IPS-20b (cell line): ENCODE measurements around the gene MBD3L3.
"Not testable (repeated sequence)": the region's sequence is repeated elsewhere in the genome, so short reads cannot be mapped to it uniquely, and the experiment has no call there.

Experiments
- H3K27ac ChIP-seq: one replicate; pipeline ENCODE4 v1.5.1; 2013; ENCODE audit warnings: low read length
- H3K27me3 ChIP-seq: 2 replicates; pipeline ENCODE4 v1.6.1; 2013; ENCODE audit warnings: mild to moderate bottlenecking, low read length, inconsistent platforms; ENCODE audit not compliant: insufficient read depth
- H3K36me3 ChIP-seq: 2 replicates; pipeline ENCODE4 v1.6.1; 2013; ENCODE audit warnings: low read depth, mild to moderate bottlenecking, inconsistent platforms, low read length, moderate library complexity; ENCODE audit not compliant: insufficient read depth
- H3K4me1 ChIP-seq: 2 replicates; pipeline ENCODE4 v1.6.1; 2013; ENCODE audit warnings: mild to moderate bottlenecking, control low read depth, inconsistent platforms, low read length, moderate library complexity; ENCODE audit not compliant: insufficient read depth
- H3K4me3 ChIP-seq: 2 replicates; pipeline ENCODE4 v1.5.1; 2013; ENCODE audit warnings: mild to moderate bottlenecking, low read length, inconsistent platforms
- H3K9ac ChIP-seq: 2 replicates; pipeline ENCODE4 v1.6.1; 2013; ENCODE audit warnings: low read depth, mild to moderate bottlenecking, inconsistent platforms, low read length, moderate library complexity
- H3K9me3 ChIP-seq: 2 replicates; pipeline ENCODE4 v1.6.1; 2013; ENCODE audit warnings: mild to moderate bottlenecking, low read depth, low read length, inconsistent platforms; ENCODE audit not compliant: insufficient read depth

Gene MBD3L3

DNA sequence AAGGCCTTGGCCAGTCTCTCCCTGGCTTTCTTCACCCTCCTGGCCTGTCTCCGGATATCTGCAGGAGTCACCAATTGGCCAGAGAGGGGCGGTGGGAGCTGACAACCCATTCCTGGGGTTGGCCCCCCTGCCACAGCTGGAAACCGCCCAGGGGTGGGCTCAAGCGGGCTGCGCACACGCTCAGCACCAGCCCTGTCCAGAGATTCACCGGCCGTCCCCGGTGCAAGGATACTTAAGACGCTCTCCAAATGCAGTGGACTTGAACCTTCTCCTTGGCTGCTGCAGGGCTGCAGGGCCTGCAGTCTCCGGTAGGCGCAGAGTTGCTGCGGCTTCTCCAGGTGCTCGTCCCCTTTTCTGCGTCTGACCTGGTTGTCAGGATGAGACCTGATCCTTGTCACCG, 2.1 kb downstream of the MBD3L3 start:
- not testable (repeated sequence) for H3K27me3 ChIP-seq, H3K4me1 ChIP-seq, H3K4me3 ChIP-seq

DNA sequence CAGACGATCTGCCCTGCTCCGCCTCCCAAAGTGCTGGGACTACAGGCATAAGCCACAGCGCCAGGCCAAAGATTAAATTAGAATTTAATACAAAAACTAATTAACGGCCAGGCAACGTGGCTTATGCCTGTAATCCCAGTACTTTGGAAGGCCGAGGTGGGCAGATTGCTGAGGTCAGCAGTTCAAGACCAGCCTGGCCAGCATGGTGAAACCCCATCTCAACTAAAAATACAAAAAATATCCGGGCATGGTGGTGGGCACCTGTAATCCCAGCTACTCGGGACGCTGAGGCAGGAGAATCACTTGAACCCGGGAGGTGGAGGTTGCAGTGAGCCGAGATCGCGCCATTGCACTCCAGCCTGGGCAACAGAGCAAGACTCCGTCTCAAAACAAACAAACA, 2.8 kb downstream of the MBD3L3 start:
- H3K9ac ChIP-seq, H3K9me3 ChIP-seq, H3K27ac ChIP-seq: not testable (repeated sequence)

More for the DNA sequence above, 2.1 kb downstream of the MBD3L3 start:
- not testable (repeated sequence) for H3K36me3 ChIP-seq, H3K27ac ChIP-seq, H3K9me3 ChIP-seq, H3K9ac ChIP-seq

DNA sequence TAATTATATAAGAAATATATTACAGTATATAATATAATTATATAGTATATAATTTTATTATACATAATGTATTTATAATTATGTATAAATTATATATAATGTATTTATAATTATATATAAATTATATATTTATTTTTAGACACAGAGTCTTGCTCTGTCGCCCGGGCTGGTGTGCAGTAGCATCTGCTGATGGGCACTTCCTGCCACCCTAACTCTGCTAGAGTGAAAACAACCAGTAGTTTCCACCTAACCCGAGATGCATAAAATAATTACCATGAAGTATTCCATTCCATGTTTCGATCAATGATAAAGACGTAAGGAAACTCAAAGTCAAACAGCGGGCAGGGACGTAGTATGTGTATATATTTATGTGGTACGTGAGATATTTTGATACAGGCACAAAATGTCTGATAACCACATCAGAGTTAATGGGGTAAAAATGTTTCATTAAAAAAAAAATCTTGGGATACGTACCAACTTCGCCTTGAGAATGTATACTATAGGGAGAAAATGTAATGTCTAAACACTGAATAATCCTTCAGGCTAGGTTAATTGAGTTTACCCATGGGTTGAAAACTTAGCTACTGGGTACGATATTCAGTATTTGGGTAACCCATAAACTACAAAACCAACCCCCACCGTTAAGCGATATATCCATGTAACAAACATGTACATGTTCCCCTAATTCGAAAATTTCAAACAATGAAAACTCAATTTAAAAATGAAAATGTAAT, 3.7 kb downstream of the MBD3L3 start:
- H3K4me3 ChIP-seq, H3K9ac ChIP-seq, H3K9me3 ChIP-seq, H3K36me3 ChIP-seq, H3K27me3 ChIP-seq, H3K4me1 ChIP-seq, H3K27ac ChIP-seq: not testable (repeated sequence)

More for the DNA sequence above, 2.8 kb downstream of the MBD3L3 start:
- not testable (repeated sequence) for H3K36me3 ChIP-seq, H3K4me1 ChIP-seq, H3K4me3 ChIP-seq, H3K27me3 ChIP-seq

DNA sequence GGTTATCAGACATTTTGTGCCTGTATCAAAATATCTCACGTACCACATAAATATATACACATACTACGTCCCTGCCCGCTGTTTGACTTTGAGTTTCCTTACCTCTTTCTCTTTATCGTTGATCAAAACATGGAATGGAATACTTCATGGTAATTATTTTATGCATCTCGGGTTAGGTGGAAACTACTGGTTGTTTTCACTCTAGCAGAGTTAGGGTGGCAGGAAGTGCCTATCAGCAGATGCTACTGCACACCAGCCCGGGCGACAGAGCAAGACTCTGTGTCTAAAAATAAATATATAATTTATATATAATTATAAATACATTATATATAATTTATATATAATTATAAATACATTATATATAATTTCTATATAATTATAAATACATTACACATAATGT, 5.6 kb downstream of the MBD3L3 start:
- not testable (repeated sequence) for H3K27ac ChIP-seq

DNA sequence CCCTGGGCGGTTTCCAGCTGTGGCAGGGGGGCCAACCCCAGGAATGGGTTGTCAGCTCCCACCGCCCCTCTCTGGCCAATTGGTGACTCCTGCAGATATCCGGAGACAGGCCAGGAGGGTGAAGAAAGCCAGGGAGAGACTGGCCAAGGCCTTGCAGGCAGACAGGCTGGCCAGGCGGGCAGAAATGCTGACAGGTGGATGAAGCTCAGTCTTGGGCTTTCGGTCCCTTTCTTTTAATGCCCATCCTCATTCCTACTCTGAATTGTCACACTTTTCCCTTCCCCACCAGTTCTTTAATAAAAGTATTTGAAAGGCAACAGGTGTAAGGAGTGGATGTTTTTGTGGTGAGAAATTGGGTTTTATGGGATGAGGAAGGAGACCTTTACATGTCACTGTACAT, 7.1 kb downstream of the MBD3L3 start:
- not testable (repeated sequence) for H3K4me1 ChIP-seq, H3K27ac ChIP-seq, H3K9me3 ChIP-seq, H3K9ac ChIP-seq, H3K36me3 ChIP-seq, H3K27me3 ChIP-seq, H3K4me3 ChIP-seq

More for the DNA sequence above, 5.6 kb downstream of the MBD3L3 start:
- H3K27me3 ChIP-seq, H3K9ac ChIP-seq, H3K36me3 ChIP-seq, H3K9me3 ChIP-seq, H3K4me3 ChIP-seq, H3K4me1 ChIP-seq: not testable (repeated sequence)

DNA sequence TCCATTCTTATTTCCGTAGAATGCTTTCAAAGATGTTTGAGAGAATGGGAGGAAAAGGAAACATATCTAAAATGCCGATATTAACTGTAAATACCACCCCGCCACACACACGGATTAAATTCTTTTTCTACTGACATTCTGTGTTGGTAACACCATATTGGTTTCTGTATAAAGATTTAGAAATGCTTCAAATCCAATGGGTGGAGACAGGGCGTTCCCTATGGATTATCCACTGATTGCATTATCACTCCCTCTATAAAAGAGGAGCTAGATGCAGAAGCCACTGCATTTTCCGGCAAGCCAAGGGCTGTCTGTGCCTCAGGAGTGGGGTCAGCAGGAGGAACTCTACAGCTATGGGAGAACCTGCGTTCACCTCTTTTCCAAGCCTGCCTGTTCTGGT, 9.5 kb downstream of the MBD3L3 start, which contains the start of gene MBD3L2:
Gene MBD3L2, plus strand, starts transcription at position 301 of the 400 bp plus-strand sequence. Its CDS starts 53 bp downstream, at position 354.
- not testable (repeated sequence) for H3K36me3 ChIP-seq, H3K9me3 ChIP-seq, H3K27ac ChIP-seq, H3K4me1 ChIP-seq, H3K9ac ChIP-seq, H3K27me3 ChIP-seq, H3K4me3 ChIP-seq

DNA sequence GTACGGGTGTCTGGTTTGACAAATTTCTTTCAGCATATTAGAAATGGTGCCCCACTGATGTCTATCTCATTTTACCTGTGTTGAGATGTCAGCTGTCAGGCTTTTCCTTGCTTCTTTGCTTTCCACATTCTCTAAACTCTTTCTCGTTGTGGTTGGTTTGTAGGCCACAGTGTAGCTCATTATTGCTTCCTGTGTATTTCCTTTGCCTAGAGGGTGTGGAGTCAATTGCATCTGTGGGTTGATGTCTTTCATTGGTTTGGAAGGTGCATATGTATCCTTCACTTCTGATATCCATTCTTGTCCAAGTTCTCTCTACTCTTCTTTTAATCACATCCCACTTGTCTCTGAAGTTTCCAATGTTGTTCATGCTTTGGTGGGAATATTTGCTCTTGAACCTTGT, 16.9 kb downstream of the MBD3L3 start:
- not testable (repeated sequence) for H3K9ac ChIP-seq, H3K4me1 ChIP-seq, H3K9me3 ChIP-seq, H3K27me3 ChIP-seq, H3K4me3 ChIP-seq, H3K36me3 ChIP-seq, H3K27ac ChIP-seq

DNA sequence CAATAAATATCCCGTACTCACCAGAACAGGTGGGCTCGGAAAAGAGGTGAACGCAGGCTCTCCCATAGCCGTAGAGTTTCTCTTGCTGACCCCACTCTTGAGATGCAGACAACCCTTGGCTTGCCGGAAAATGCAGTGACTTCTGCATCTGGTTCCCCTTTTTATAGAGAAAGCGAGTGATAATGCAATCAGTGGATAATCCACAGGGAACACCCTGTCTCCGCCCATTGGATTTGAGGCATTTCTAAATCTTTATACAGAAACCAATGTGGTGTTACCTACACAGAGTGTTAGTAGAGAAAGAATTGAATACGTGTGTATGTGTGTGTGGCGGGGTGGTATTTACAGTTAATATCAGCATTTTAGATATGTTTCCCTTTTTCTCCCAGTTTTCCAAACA, 18.4 kb downstream of the MBD3L3 start, which contains the start of gene MBD3L4:
Gene MBD3L4, minus strand, starts transcription at position 101 of the 400 bp plus-strand sequence. Its CDS starts 35 bp downstream, at position 66.
- H3K36me3 ChIP-seq, H3K9ac ChIP-seq, H3K27ac ChIP-seq, H3K4me1 ChIP-seq, H3K9me3 ChIP-seq, H3K27me3 ChIP-seq, H3K4me3 ChIP-seq: not testable (repeated sequence)

DNA sequence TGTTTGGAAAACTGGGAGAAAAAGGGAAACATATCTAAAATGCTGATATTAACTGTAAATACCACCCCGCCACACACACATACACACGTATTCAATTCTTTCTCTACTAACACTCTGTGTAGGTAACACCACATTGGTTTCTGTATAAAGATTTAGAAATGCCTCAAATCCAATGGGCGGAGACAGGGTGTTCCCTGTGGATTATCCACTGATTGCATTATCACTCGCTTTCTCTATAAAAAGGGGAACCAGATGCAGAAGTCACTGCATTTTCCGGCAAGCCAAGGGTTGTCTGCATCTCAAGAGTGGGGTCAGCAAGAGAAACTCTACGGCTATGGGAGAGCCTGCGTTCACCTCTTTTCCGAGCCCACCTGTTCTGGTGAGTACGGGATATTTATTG, 28.2 kb downstream of the MBD3L3 start, which contains the start of gene MBD3L5:
Gene MBD3L5, plus strand, starts transcription at position 301 of the 400 bp plus-strand sequence. Its CDS starts 34 bp downstream, at position 335.
- H3K4me3 ChIP-seq, H3K4me1 ChIP-seq, H3K9ac ChIP-seq, H3K9me3 ChIP-seq, H3K27me3 ChIP-seq, H3K36me3 ChIP-seq, H3K27ac ChIP-seq: not testable (repeated sequence)

DNA sequence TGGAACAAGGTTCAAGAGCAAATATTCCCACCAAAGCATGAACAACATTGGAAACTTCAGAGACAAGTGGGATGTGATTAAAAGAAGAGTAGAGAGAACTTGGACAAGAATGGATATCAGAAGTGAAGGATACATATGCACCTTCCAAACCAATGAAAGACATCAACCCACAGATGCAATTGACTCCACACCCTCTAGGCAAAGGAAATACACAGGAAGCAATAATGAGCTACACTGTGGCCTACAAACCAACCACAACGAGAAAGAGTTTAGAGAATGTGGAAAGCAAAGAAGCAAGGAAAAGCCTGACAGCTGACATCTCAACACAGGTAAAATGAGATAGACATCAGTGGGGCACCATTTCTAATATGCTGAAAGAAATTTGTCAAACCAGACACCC, 29.7 kb downstream of the MBD3L3 start:
- not testable (repeated sequence) for H3K9me3 ChIP-seq, H3K27me3 ChIP-seq, H3K27ac ChIP-seq, H3K9ac ChIP-seq, H3K4me1 ChIP-seq, H3K4me3 ChIP-seq, H3K36me3 ChIP-seq

DNA sequence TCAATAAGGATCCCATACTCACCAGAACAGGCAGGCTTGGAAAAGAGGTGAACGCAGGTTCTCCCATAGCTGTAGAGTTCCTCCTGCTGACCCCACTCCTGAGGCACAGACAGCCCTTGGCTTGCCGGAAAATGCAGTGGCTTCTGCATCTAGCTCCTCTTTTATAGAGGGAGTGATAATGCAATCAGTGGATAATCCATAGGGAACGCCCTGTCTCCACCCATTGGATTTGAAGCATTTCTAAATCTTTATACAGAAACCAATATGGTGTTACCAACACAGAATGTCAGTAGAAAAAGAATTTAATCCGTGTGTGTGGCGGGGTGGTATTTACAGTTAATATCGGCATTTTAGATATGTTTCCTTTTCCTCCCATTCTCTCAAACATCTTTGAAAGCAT, 37.1 kb downstream of the MBD3L3 start, which contains the start of gene MBD3L2B:
Gene MBD3L2B, minus strand, starts transcription at position 101 of the 400 bp plus-strand sequence. Its CDS starts 34 bp downstream, at position 67.
- not testable (repeated sequence) for H3K27me3 ChIP-seq, H3K36me3 ChIP-seq, H3K4me1 ChIP-seq, H3K9ac ChIP-seq, H3K27ac ChIP-seq, H3K4me3 ChIP-seq
- peaks cover 25% of the 10 kb centered on the region for H3K9me3 ChIP-seq

DNA sequence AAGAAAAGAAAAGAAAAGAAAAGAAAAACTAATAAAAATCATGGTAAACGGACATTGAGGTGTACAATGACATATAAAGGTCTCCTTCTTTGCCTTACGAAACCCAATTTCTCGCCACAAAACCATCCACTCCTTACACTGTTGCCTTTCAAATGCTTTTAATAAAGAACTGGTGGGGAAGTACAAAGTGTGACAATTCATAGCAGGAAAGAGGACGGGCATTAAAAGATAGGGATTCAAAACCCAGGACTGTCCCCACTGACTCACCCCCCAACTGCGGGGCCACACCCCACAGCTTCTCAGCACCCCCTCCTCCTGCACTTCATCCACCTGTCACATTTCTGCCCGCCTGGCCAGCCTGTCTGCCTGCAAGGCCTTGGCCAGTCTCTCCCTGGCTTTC, 39.6 kb downstream of the MBD3L3 start:
- Histone ChIP-seq H3K9ac (no peak overlapping the region), H3K27me3 (no peaks in the 10 kb centered on the region), H3K4me1 (no peaks in the 10 kb centered on the region), H3K36me3 (no peaks in the 10 kb centered on the region), H3K27ac (no peak overlapping the region), H3K9me3 (peaks cover 47% of the 10 kb centered on the region), H3K4me3 (no peak overlapping the region)
